Peyer's patch (tissue), 4 donors: ENCODE results near the gene EPHB1.

Experiments used
- CTCF ChIP-seq, 6 experiments: fragments of 450-650 bp in 4 of 6; fragments of 200-600 bp in 2 of 6; sonication (generic) in 1 of 6; IDR thresholded peaks; one replicate each; pipeline ENCODE4 v1.5.1; 2017 to 2019; ENCODE audit warnings: antibody characterized with exemption in 6 of 6, mild to moderate bottlenecking in 3 of 6, moderate library complexity in 1 of 6
- POLR2A ChIP-seq, 2 donors: fragments of 450-650 bp; IDR thresholded peaks; one replicate each; pipeline ENCODE4 v1.5.1; 2017; ENCODE audit warnings: antibody characterized with exemption in 2 of 2, mild to moderate bottlenecking in 2 of 2, moderate library complexity in 2 of 2

GRCh38 chr3:135007607-135008006, 212.5 kb downstream of the EPHB1 start:
- TF ChIP-seq CTCF (IDR thresholded peaks at IDR 0.05), result no peak
- no peak for TF ChIP-seq POLR2A (IDR thresholded peaks at IDR 0.05)
